HTR-8/SVneo (cell line): ENCODE measurements around the gene C3orf49.

Source experiments
- DNase-seq: peaks from one replicate; pipeline ENCODE4 v3.0.0; 2011; ENCODE audit warnings: low spot score, mixed read lengths; ENCODE audit not compliant: insufficient read length
- FAIRE-seq: peaks from 2 replicates; lab custom pipeline; 2011; peaks lifted over from hg19 to GRCh38; lab: Jason Lieb, UNC

Gene C3orf49

DNA sequence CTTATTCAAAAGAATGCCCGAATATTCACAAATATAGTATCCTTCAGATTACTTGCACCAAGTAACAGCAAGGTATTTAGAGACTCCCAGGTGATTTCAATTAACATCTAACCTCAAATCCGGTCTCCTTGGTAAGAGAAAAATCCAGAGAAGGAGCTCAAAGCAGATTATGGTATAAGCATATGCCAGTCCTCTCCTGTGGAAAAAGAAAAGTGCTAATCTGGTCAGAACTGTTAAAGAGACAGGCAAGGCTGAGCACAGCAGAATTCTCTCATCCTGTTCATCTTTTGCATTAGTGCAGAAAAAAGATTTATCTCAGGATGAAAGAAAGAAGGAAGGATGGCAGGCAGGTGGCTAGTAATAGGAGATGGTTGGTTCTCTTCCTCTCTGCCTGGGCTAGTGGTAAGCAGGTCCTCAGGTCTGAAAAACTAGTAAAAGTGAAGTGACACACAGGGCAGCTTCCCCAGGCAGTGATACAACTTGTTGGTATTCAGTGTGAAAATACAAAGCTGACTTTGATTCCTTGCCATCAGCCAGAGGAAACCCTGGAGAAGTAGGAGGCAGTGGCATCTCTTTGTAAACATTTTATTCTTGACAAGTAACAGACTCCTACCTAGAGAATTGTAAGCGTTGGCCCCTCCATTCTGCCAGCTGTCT lies 58.8 kb downstream of the C3orf49 start:
- FAIRE-seq, result no peak
- DNase-seq, result no peak

DNA sequence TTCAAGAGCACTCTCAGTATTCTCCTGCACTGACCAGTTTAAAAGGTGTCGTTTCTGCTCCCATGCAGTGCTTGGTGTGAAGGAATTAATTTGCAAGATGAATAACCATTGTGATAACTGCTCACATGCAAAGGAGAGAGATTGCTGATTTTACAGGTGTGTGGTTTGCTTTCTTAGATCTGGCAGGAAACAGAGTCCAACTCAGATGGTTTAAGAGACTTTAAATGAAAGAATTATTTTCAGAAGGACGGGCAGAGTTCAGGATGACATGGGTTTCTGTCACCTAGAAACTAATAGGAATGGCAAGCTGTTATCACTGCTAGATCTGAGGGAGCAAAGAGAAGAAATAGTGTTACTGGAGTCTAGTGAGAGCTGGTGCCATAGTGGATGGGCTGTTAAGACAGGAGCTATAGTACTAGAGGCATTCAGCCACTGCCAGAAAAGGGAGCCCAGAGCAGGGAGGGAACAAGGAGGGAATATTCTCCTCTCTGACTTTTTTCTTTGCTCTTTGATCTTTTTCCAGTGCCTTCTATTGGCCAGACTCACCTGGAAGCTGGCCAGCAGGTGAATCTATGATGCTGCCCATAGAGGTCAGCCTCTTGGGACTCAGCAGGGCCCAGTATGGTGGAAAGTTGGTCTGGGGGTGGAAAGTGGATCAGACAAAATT lies 59.4 kb downstream of the C3orf49 start:
- DNase-seq, result no peak
- no peak for FAIRE-seq

DNA sequence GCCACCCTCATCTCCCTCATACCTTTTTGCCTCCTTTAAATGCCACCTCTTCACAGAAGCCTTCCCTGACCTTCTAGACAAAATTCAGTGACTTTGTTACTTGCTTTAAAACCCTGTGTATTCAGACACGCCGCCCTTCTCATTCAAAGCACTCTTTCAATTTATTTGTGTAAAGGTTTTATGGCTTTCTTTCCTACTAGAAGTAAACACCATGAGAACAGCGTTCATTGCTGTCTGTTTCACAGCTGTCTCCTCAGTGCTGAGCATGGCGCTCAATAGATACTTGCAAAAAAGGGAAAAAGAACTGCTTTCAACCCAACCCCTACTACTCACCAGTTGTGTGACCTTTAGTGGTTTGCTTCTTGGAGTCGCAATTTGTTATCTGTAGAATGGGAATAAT lies 61.6 kb downstream of the C3orf49 start:
- FAIRE-seq, result no peak
- DNase-seq, result no peak

GRCh38 chr3:63886858-63887257 lies 67.8 kb downstream of the C3orf49 start:
- FAIRE-seq (no peak), DNase-seq (no peak)

GRCh38 chr3:63891518-63891917 lies 72.4 kb downstream of the C3orf49 start:
- no peak for FAIRE-seq
- DNase-seq, result no peak

- FAIRE-seq, result peak; percentile 4
- no peak for DNase-seq
Observed at GRCh38 chr3:63892773-63893352, 73.8 kb downstream of the C3orf49 start.

- no peak for FAIRE-seq
- DNase-seq, result no peak
Observed at GRCh38 chr3:63895422-63896189, 76.5 kb downstream of the C3orf49 start.

DNA sequence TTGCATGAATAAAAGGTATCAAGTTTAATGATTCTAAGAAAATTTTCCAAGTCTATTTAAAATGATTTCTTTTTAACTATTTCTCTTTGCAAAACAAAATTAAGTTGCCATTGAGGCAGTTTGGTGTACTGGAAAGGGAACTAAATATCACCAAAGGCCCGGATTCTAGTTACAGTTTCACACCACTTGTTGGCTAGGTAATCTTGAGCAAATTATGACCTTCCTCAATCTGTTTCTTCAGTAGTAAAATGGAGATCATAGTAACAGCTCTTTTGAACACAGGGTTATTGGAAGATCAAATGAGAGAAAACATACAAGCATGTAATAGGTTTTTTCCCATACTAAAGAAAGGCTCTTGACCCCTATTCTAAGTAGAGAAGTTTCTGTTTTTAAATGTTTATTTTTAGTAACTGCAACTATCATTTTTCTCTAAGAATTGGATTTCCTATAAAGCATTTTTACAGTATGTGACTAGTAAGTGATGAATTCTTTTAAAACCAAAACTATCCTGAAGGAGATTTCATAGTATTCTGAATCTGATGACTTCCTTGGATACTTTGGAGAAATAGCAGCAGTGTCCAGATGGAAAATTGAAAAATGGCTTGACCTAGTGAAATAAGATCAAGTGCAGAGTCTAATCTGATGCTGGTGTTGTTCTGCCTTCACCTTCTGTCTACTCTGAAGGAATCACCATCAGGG lies 77.4 kb downstream of the C3orf49 start:
- DNase-seq (no peak), FAIRE-seq (no peak)
